ENCODE data around the gene PHEX.

DNA sequence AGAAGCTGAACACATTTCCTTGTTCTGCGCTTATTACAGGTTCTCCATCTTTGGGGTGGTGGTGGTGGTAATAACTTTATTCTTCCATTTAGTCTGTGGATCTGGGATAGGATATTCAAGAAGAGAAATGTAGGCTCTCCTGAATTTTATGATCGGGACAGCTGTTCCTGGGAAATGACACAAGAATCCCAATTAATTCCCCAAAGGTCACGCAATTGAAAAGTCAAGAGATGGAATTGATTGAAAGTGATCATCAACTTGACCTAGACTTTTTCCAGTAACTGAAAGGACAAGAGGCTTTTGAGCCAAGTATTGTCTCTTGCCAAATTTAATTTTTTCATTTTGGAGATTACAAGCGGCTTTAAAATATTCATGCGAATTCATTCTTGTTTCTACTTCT lies 141.8 kb downstream of the PHEX start:
- no peak for TF ChIP-seq JUNB (IDR thresholded peaks at IDR 0.05; ENCODE audit: unreplicated experiment)
- TF ChIP-seq CREB1 (CRISPR knock-in tag; IDR thresholded peaks at IDR 0.05; ENCODE audit: low read depth) = no peak
